HG02884 (cell line): ENCODE measurements around the gene PXK.
A peak's percentile ranks its signal among the peaks of the same experiment; 100 is the strongest.
"Not testable (repeated sequence)": the region's sequence is repeated elsewhere in the genome, so short reads cannot be mapped to it uniquely, and the experiment has no call there.

Experiments used
- ATAC-seq: cut with Tn5 transposase; IDR thresholded peaks from one replicate; pipeline ENCODE4 v1.9.1; 2021; ENCODE audit warnings: mild to moderate bottlenecking, moderate library complexity; ENCODE audit not compliant: unreplicated experiment

The PXK gene

GRCh38 chr3:58332575-58333188 is at the start of gene PXK:
Gene PXK, plus strand, starts transcription at chr3:58332892. Its CDS starts 97 bp downstream, at chr3:58332989.
- ATAC-seq, result peak; percentile 86

DNA sequence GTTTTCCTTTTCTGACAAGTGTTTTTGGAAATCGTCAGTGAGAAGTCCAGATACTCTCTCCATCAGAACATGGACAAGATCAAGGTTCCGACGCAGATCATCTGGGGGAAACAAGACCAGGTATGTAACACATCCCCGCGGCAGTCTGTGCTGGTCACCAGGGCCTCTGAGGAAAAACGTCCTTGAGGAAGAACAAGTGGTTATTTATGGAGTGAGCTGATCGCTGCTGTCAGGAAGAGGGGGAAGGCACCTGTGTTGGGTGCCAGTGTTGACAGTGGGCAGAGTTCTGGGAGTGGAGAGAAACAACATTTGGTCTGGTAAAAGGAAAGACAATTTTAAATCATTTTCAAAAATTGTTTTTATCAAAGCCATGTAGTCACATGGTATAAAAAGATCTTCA is 47.4 kb upstream of the PXK start:
- no peak for ATAC-seq

GRCh38 chr3:58287354-58287753 is 45.3 kb upstream of the PXK start:
- ATAC-seq, result no peak

DNA sequence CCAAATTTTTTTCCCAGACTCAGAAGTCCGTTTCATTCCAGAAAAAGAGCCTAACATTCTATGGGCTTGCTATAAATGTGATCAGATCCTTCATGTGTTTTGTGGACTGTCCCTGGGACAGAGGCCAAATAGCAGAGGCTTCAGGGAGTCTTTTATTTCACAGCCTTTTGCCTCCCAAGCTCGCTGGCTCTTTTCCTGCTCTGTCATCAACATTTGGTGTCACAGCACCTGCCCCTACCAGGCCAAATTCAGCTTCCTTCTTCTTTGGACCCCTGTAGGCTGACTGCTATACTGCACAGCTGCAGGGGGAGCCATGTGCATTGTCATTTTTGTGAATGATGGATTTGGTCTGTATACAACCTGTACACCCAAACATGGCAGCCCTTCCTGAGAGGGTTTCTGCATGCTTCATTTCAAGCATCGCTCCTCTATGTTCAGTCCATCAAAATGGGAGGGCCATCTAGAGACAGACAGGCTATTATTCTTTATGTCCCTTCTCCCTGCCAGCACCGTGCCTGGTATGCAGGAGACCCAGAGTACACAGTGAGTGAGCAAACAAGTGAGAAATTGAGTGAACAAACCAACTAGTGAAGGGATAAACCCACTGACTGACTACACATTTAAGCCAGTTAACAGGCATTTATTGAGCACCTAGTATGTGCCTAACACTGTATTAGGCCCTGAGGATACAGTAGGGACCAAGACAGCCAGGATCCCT is 44.5 kb upstream of the PXK start:
- ATAC-seq, result no peak

- not testable (repeated sequence) for ATAC-seq
Measured at GRCh38 chr3:58288964-58289613, 43.6 kb upstream of the PXK start.

GRCh38 chr3:58290446-58290845 is 42.2 kb upstream of the PXK start:
- not testable (repeated sequence) for ATAC-seq

GRCh38 chr3:58291671-58292338 is 40.9 kb upstream of the PXK start:
- no peak for ATAC-seq

- ATAC-seq, result no peak
Measured at GRCh38 chr3:58292866-58293265, 39.8 kb upstream of the PXK start.

DNA sequence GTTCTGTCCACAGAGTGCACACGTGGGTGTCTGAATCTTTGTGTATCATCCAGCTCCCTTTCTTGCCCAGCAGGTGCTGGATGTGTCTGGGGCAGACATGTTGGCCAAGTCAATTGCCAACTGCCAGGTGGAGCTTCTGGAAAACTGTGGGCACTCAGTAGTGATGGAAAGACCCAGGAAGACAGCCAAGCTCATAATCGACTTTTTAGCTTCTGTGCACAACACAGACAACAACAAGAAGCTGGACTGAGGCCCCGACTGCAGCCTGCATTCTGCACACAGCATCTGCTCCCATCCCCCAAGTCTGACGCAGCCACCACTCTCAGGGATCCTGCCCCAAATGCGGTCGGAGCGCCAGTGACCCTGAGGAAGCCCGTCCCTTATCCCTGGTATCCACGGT is 39.2 kb upstream of the PXK start:
- no peak for ATAC-seq

GRCh38 chr3:58296269-58296668 is 36.4 kb upstream of the PXK start:
- no peak for ATAC-seq

- ATAC-seq, result no peak
Measured at GRCh38 chr3:58296843-58297242, 35.8 kb upstream of the PXK start.

GRCh38 chr3:58298190-58298589 is 34.5 kb upstream of the PXK start:
- ATAC-seq, result no peak

DNA sequence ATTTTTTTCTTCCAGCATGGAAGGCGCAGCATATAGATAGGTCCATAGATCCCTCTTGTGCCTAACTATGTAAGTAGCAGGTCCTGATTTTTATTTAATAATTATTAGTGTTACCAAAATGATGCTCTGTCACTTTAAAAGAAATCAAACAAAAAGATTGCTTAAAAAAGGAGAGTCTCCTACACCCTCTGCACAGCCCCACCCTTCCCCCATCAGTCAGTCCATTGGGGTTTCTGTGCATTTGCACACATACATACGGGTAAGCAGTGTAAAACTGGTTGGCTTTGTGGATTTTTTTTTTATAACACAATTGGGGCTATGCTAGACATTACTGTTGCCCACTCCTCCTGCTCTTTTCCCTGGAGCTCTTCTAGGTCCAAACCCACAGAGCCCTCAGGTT is 33.6 kb upstream of the PXK start:
- ATAC-seq, result no peak

- ATAC-seq, result no peak
Measured at GRCh38 chr3:58299839-58300516, 32.7 kb upstream of the PXK start.

- ATAC-seq, result peak; percentile 77
Measured at GRCh38 chr3:58305882-58306711, 26.6 kb upstream of the PXK start, which contains the start of the genes HTD2 and RPP14. Gene HTD2, plus strand, starts transcription at chr3:58306520. Its CDS starts 11,094 bp downstream, at chr3:58317614. Gene RPP14, plus strand, starts transcription at chr3:58306245. Its CDS starts 4,085 bp downstream, at chr3:58310330.

DNA sequence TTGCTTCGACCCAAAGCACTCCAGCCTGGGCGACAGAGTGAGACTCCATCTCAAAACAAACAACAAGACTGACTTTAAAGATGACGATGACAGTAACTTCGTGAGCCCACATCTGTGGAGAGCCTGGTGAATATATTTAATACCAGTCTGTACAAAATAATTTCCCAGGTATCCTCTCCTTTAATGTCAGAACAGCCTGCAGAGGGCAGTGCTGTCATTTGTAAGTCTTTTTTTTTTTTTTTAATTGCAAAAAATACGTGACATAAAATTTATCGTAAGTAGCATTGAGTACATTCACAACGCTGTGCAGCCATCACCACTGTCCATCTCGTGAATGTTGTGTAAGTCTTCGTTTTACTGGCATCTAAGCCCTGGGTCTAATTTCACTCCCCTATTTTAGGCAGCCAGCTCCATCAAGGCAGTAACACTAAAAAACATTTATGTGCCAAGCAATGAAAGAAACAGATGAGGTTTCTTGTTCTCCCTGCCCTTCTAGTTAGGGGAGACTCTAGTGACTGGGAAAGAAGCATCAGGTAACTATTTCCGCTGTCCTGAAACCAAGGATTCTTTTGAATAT is 25.0 kb upstream of the PXK start:
- no peak for ATAC-seq

DNA sequence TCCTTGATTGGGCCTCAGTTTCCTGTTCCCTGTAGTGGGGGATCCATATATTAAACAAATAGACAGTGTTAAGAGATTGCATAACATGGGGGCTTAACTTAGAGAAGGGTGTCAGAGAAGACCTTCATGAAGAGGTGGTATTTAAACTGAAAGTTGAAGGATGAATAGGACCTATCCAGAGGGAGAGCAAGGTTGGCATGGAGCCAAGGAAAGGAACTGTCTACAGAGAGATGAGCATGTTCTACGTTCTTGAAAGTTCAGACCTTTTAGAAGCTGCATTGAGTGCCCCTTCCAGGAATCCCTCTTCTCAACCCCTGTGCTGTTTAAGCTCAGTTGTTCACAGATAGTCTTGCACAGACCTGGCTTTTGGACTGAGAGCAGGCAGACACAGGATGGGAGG is 24.0 kb upstream of the PXK start:
- ATAC-seq, result no peak

GRCh38 chr3:58317811-58318210 is 14.9 kb upstream of the PXK start:
- ATAC-seq, result no peak

GRCh38 chr3:58321791-58322190 is 10.9 kb upstream of the PXK start:
- no peak for ATAC-seq

DNA sequence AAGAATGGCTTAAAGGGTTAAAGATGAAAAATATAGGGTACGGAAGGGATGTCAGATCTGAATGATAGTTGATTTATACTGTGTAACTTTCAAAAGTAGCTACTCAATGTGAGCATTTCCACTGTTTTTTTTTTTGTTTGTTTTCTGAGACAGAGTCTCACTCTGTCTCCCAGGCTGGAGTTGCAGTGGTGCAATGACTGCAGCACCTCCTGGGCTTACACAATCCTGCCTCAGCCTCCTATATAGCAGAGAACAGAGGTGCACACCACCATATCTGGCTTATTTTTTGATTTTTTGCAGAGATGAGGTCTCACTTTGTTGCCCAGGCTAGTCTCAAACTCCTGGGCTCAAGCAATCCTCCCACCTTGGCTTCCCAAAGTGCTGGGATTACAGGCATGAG is 9.9 kb upstream of the PXK start:
- ATAC-seq, result no peak
